ENCODE results near the gene INSC. TPM values are rescaled to one million over a fixed set of nuclear protein-coding genes. Genes with fewer than 3 reads are reported as not detected.

INSC gene
- total and polyA plus RNA-seq, 2 experiments from 2014 or later: 0.10 TPM; not detected in 1

DNA sequence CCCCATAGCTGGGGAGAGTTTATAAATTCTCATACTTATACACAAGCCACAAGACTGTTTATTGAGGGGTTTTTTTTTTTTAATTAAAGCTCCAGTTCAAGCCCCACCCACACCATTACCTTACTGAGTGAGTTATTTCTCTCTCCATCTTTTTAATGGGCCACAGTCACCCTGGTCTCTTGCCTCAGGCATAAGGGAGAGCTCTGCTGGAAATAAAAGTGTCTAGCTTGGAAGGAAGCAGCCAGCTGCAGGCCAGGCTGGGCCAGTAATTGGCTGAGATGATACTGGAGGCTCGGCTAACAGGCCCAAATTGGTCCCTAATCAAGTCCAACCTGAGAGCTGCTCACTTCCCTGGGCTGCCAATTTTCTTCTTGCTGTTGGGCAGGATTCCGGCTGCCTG lies 174.1 kb downstream of the INSC start:
- TF ChIP-seq, protein P1, sequence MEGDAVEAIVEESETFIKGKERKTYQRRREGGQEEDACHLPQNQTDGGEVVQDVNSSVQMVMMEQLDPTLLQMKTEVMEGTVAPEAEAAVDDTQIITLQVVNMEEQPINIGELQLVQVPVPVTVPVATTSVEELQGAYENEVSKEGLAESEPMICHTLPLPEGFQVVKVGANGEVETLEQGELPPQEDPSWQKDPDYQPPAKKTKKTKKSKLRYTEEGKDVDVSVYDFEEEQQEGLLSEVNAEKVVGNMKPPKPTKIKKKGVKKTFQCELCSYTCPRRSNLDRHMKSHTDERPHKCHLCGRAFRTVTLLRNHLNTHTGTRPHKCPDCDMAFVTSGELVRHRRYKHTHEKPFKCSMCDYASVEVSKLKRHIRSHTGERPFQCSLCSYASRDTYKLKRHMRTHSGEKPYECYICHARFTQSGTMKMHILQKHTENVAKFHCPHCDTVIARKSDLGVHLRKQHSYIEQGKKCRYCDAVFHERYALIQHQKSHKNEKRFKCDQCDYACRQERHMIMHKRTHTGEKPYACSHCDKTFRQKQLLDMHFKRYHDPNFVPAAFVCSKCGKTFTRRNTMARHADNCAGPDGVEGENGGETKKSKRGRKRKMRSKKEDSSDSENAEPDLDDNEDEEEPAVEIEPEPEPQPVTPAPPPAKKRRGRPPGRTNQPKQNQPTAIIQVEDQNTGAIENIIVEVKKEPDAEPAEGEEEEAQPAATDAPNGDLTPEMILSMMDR (IDR thresholded peaks at IDR 0.05; ENCODE audit: poor library complexity): no peak
- no peak for TF ChIP-seq EZH2phosphoT487 (IDR thresholded peaks at IDR 0.05; ENCODE audit: low read depth, severe bottlenecking, unreplicated experiment)
- TF ChIP-seq EZH2 (IDR thresholded peaks at IDR 0.05; ENCODE audit: borderline replicate concordance): no peak
- WGBS (ENCODE audit: low lambda C conversion rate, missing lambda C conversion rate): 68% methylated on average over 2 of the region's 2 CpGs

DNA sequence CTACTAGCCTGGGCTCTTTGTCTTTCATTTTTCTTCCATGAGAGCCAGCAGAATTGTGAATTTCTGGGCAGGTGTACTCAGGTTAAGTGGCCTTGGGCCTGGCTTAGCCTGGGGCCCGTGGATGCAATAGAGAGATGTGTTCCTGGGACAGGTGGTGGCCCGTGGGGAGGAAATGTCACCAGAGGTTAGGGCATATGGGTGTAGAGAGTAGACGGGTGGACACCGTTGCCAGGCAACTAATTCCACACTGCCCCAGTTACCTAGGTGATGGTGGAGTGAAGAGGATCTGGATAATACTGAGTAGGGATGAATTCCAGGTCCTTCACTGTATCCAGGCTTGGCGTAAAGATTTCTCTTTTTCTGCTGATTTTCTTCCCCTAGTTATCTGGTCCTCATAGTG lies 175.0 kb downstream of the INSC start:
- TF ChIP-seq EZH2 (IDR thresholded peaks at IDR 0.05; ENCODE audit: borderline replicate concordance) (no peak), EZH2phosphoT487 (IDR thresholded peaks at IDR 0.05; ENCODE audit: low read depth, severe bottlenecking, unreplicated experiment) (no peak)
- TF ChIP-seq, protein P1 (IDR thresholded peaks at IDR 0.05; ENCODE audit: poor library complexity): no peak
- Histone ChIP-seq H3K79me2 (no peaks in the 10 kb centered on the region), H3K4me3 (no peak overlapping the region), H3K9me2 (replicated peaks; ENCODE audit: insufficient read depth) (no peaks in the 10 kb centered on the region), H3K36me3 (replicated peaks; ENCODE audit: insufficient read depth, low read depth) (no peaks in the 10 kb centered on the region), H2AFZ (no peak overlapping the region), H3K27ac (no peak overlapping the region), H3K4me1 (ENCODE audit: insufficient read depth) (no peaks in the 10 kb centered on the region), H4K20me1 (ENCODE audit: insufficient read depth, poor library complexity, severe bottlenecking) (no peaks in the 10 kb centered on the region), H3K27me3 (no peaks in the 10 kb centered on the region), H3K9me3 (ENCODE audit: low read depth) (no peaks in the 10 kb centered on the region), H3K4me2 (no peak overlapping the region)
- no peak for DNase-seq (ENCODE audit: low spot score)
- WGBS (ENCODE audit: low lambda C conversion rate, missing lambda C conversion rate): 81% methylated on average over 5 of the region's 5 CpGs

More for the DNA sequence above, 174.1 kb downstream of the INSC start:
- Histone ChIP-seq H2AFZ (no peak overlapping the region), H3K27ac (no peak overlapping the region), H3K9me3 (ENCODE audit: low read depth) (no peaks in the 10 kb centered on the region), H3K4me2 (no peak overlapping the region), H4K20me1 (ENCODE audit: insufficient read depth, poor library complexity, severe bottlenecking) (no peaks in the 10 kb centered on the region), H3K4me3 (no peak overlapping the region), H3K36me3 (replicated peaks; ENCODE audit: insufficient read depth, low read depth) (no peaks in the 10 kb centered on the region), H3K9me2 (replicated peaks; ENCODE audit: insufficient read depth) (no peaks in the 10 kb centered on the region), H3K27me3 (no peaks in the 10 kb centered on the region), H3K4me1 (ENCODE audit: insufficient read depth) (no peaks in the 10 kb centered on the region), H3K79me2 (no peaks in the 10 kb centered on the region)
- no peak for DNase-seq (ENCODE audit: low spot score)

DNA sequence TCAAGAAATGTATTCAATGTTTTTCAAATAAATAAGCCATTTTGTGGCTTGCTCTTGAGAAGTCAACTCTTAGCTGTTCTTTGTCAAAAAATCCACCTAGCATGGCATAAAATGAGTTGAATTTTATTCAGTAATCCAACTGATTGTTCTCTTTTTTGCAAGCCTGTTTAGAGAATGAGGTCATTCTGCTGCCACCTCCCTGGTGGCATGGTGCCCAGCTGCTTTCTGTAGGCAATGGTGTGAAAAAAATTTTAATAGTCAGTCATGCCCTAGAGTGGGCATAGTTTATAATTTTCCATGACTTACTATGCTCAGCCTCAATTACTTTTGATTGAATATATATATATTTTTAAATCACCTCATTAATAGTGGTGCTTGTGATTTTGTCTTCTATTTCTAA lies 177.2 kb downstream of the INSC start:
- Histone ChIP-seq H4K20me1 (ENCODE audit: insufficient read depth, poor library complexity, severe bottlenecking) (no peaks in the 10 kb centered on the region), H3K4me2 (no peak overlapping the region), H2AFZ (no peak overlapping the region), H3K9me3 (ENCODE audit: low read depth) (no peaks in the 10 kb centered on the region), H3K4me1 (ENCODE audit: insufficient read depth) (no peaks in the 10 kb centered on the region), H3K4me3 (no peak overlapping the region), H3K79me2 (no peaks in the 10 kb centered on the region), H3K9me2 (replicated peaks; ENCODE audit: insufficient read depth) (no peaks in the 10 kb centered on the region), H3K27ac (no peak overlapping the region), H3K36me3 (replicated peaks; ENCODE audit: insufficient read depth, low read depth) (no peaks in the 10 kb centered on the region), H3K27me3 (no peaks in the 10 kb centered on the region)
- TF ChIP-seq EZH2phosphoT487 (IDR thresholded peaks at IDR 0.05; ENCODE audit: low read depth, severe bottlenecking, unreplicated experiment): no peak
- TF ChIP-seq, protein P1 (IDR thresholded peaks at IDR 0.05; ENCODE audit: poor library complexity): no peak
- TF ChIP-seq EZH2 (IDR thresholded peaks at IDR 0.05; ENCODE audit: borderline replicate concordance): no peak
- DNase-seq (ENCODE audit: low spot score): no peak
